ENCODE data around the gene GRIA2.

GRCh38 chr4:157280673-157281072, 60.1 kb downstream of the GRIA2 start:
- no peak for TF ChIP-seq CTCF (tag by site-specific recombination; IDR thresholded peaks at IDR 0.05)
- TF ChIP-seq PRDM2 (tag by site-specific recombination; IDR thresholded peaks at IDR 0.05; ENCODE audit: borderline replicate concordance): no peak
- no peak for TF ChIP-seq ZSCAN30 (tag by site-specific recombination; IDR thresholded peaks at IDR 0.05)
- no peak for TF ChIP-seq MEIS1 (CRISPR knock-in tag; IDR thresholded peaks at IDR 0.05; ENCODE audit: borderline replicate concordance)
- TF ChIP-seq ZNF510 (tag by site-specific recombination; IDR thresholded peaks at IDR 0.05; ENCODE audit: insufficient replicate concordance): no peak
- TF ChIP-seq BCL6B (tag by site-specific recombination; IDR thresholded peaks at IDR 0.05): no peak

Measured in HEK293 (cell line).